Activated T-helper 1 cell treated with anti-CD3 and anti-CD28 coated beads, Interleukin-2, amount 50 U/mL, for 16 hours (primary cell): ENCODE results near the gene EXO1.
"Not testable (repeated sequence)": the region's sequence is repeated elsewhere in the genome, so short reads cannot be mapped to it uniquely, and the experiment has no call there.

ENCODE experiments used
- DNase-seq, 2 donors: peaks; one replicate each; pipeline ENCODE4 v3.0.0-alpha.2; 2020; ENCODE audit warnings: low read depth in 1 of 2, low spot score in 1 of 2

Gene EXO1

GRCh38 chr1:241834733-241835377 lies 13.1 kb upstream of the EXO1 start:
- DNase-seq: no peak

GRCh38 chr1:241836941-241837340 lies 11.1 kb upstream of the EXO1 start:
- no peak for DNase-seq

DNA sequence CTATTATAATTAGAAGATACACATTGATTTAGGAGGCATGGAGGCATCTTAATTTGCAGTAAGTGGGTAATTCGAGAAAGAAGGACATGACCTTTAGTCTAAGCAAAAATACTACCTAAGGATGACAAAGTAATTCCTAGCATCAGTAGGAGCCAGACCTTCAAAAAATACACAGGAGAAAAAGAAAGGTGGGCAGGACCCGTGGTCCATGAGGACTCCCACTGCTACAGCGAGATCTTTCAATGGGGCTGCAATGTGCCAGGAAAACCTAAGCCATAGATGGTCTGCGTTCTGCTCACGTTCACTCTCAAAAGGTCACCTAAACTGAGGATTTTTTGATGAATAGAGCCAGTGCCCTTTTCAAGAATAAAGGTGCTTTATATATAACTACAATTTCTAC lies 10.6 kb upstream of the EXO1 start:
- DNase-seq: no peak

- DNase-seq: no peak
Measured at GRCh38 chr1:241837901-241838300, 10.1 kb upstream of the EXO1 start.

DNA sequence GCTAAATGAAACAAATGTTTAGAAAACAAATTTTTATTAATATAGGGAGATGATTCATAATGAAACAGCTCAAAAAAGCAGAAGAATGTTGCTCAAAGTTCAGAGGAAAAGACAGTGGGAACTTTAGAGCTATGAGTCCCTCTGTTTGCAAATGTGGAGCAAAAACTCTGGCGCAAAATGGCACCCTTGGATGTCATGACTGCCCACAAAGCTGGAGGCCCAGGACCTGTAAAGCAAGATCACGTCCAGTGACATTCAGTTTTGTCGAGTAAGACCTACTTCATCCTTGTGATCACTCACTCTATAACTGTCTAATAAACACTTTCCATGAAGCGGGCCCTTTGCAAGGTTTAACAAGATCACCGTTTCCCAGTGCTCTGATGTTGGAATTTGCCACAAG lies 9.1 kb upstream of the EXO1 start:
- DNase-seq: no peak

GRCh38 chr1:241839369-241839979 lies 8.5 kb upstream of the EXO1 start:
- DNase-seq: no peak

DNA sequence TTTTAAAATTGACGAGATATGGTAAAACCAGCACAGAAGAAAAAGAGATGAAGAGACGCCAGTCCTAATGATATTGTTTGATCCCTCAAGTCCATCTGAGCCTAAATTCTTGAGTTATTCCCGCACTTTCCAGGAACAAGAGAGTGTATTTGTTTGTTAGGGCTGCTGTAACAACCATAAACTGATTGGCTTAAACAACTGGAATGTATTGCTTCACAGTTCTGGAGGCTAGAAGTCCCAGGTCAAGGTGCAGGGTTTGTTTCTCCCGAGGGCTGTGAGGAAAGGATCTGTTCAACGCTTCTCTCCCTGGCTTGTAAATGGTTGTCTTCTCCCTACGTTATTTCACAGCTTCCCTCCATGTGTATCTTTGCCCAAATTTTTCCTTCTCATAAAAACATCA lies 7.8 kb upstream of the EXO1 start:
- DNase-seq: no peak

DNA sequence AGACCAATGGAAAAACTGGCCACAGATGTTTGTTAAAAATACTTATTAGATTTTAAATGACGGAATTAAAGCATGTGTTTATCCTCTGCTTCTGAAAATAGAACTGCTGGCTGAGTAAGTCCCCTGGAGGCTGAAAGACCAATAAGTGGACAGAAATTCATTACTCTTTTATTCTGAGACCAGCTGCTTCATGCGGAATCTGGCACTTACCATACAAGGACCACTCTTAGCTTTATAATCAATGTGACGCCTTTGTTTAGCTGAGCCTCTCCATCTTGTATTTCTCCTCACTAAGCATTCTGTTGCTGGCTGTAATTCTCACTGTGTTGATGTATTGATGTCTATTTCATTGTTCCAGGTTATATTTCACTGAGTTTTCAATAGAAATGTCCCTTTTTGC lies 6.3 kb upstream of the EXO1 start:
- no peak for DNase-seq

DNA sequence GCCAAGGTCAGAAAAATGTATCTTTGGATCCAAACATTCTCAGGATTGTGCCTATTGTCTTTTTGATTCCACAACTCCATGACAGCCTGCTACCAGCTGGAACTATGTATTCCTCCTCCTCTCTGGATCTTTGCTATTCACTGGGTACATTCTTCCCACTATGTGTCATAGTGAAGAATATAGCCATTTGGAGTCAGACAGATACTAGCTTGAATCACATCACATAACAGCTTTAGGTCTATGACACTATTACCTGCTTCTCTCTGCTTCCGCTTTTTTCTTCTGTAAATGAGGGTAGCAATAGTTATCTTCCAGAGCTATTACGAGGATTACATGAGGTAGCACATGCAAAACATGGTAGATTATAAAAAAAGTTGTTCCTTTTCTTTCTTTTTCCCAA lies 5.4 kb upstream of the EXO1 start:
- DNase-seq: no peak

- no peak for DNase-seq
Measured at GRCh38 chr1:241844593-241844992, 3.4 kb upstream of the EXO1 start.

- no peak for DNase-seq
Measured at GRCh38 chr1:241846375-241846774, 1.6 kb upstream of the EXO1 start.

- DNase-seq: no peak
Measured at GRCh38 chr1:241846862-241847539, 1.0 kb upstream of the EXO1 start.

GRCh38 chr1:241847540-241847795 lies 536 bp upstream of the EXO1 start:
- no peak for DNase-seq

GRCh38 chr1:241848686-241849344 lies 811 bp downstream of the EXO1 start:
- no peak for DNase-seq

GRCh38 chr1:241849345-241849695 lies 1.3 kb downstream of the EXO1 start:
- DNase-seq: no peak

GRCh38 chr1:241855545-241856140 lies 7.6 kb downstream of the EXO1 start:
- not testable (repeated sequence) for DNase-seq

DNA sequence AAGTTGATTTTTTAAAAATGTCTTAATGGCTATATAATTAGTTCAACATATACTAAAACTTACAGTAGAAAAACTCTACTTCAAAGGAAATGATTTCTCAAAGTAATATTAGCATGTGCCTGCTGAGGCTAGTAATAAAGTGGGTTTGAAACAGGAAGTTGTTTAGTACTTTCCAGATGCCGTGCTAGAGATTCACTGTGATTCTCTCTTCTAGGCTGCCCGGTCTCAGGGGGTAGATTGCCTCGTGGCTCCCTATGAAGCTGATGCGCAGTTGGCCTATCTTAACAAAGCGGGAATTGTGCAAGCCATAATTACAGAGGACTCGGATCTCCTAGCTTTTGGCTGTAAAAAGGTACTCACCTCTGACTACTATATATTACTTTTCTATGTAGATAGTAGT lies 9.1 kb downstream of the EXO1 start:
- DNase-seq: no peak

DNA sequence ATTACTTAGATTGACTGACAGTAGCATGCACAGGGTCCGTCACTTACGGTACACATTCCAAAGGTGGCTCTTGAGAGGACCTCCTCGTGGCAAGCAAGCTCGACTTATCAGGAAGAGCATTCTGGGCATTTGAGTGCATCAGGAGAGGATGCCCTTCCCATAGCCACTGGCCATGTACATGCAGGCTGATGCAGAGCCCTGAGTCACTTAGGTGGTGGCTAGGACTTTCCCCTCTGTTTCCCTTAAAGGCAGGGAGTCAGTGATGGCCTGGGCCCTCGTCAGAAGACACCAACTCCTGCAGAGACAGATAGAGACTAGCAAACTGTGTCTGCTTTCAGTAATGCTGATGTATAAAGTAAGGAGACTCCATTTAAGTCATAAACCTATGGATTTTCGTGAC lies 12.9 kb downstream of the EXO1 start:
- no peak for DNase-seq

DNA sequence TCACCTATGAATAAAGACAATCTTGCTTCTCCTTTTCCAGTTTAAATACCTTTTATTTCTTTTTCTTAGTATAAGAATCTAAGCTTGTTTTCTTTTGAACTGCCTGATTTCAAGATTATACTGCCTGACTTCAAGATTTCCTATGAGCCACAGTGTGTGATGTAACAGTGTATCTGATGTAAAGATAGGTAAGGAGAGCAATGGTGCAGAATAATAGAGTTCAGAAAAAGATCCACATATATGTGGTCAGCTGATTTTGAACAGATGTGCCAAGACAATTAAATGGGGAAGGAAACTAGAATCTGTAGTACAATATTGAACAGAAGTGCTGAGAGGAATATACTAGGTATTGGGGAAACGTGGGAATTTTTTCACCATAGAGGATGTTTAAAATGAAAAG lies 21.0 kb downstream of the EXO1 start:
- no peak for DNase-seq

DNA sequence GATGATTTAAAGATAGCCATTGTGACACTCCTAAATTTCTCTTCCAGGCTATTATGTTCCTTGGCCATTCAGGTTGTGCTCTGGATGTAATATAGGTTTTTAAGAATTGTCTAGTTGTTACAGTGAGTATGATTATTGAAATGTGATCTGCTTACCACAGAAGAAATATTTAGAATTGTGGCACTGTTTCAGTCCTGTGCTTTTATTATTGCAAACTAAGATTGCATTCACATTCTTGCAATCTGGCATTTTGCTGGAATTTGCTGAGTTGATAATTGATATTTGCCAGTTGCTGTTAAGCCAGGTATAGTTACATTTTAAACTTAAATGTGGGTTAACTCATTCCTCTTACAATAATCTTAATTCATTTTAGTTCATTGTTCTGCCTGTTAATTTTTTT lies 22.3 kb downstream of the EXO1 start:
- DNase-seq: no peak

GRCh38 chr1:241870746-241871430 lies 22.9 kb downstream of the EXO1 start:
- no peak for DNase-seq

- DNase-seq: no peak
Measured at GRCh38 chr1:241881440-241881839, 33.4 kb downstream of the EXO1 start.
